Astrocyte (in vitro differentiated cells and primary cell): Measurements from ENCODE around the gene COPE.

Experiments
- EZH2 ChIP-seq: IDR thresholded peaks from 2 replicates; pipeline ENCODE4 v1.6.1; 2012; ENCODE audit warnings: mild to moderate bottlenecking, low read length, inconsistent platforms; ENCODE audit not compliant: insufficient read depth
- TF ChIP-seq, protein P1 (sequence below): IDR thresholded peaks from 2 replicates; pipeline ENCODE4 v1.5.1; 2011; ENCODE audit warnings: low read depth, mild to moderate bottlenecking, inconsistent platforms, low read length, moderate library complexity; ENCODE audit not compliant: insufficient read depth

DNA sequence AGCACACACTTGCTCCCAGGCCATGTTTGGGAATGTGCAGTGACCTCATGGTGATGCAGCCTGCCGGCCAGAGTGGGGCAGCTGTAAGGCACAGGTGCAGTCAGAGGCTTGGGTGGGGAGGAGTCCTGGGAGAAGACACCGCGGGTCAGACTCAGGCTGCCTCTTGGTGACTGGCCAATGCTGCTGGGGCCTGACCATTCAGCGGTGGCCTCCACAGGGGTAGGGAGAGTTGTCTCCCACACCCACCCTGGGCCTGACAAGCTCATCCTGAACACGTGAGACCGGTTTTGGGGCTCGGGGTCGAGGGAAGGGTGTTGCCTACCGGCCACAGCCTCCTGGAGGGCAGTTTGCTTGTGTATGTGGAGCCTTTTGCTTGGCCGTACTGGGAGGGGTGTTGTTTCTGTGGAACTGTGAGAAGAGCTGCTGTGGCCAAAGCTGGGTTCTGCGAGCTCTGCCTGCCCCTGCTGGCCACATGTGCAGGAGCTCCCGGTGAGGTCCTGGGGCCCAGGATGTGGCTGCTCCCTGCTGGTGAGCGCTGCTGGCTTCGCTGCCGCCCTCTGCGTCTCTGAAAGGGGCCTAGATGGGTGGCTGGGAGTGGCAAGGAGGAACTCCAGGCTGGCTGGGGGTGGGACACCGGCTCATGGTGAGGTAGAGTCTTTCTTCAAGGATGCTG lies 65.3 kb downstream of the COPE start:
- TF ChIP-seq EZH2 = no peak
- TF ChIP-seq, protein P1, sequence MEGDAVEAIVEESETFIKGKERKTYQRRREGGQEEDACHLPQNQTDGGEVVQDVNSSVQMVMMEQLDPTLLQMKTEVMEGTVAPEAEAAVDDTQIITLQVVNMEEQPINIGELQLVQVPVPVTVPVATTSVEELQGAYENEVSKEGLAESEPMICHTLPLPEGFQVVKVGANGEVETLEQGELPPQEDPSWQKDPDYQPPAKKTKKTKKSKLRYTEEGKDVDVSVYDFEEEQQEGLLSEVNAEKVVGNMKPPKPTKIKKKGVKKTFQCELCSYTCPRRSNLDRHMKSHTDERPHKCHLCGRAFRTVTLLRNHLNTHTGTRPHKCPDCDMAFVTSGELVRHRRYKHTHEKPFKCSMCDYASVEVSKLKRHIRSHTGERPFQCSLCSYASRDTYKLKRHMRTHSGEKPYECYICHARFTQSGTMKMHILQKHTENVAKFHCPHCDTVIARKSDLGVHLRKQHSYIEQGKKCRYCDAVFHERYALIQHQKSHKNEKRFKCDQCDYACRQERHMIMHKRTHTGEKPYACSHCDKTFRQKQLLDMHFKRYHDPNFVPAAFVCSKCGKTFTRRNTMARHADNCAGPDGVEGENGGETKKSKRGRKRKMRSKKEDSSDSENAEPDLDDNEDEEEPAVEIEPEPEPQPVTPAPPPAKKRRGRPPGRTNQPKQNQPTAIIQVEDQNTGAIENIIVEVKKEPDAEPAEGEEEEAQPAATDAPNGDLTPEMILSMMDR = no peak
